Embryonic facial prominence (tissue), 1 donor: Measurements from ENCODE around the gene STOX2.
A peak's percentile ranks its signal among the peaks of the same experiment; 100 is the strongest.

ENCODE experiments used
- DNase-seq: peaks from one replicate; pipeline ENCODE4 v3.0.0-alpha.2; 2016; ENCODE audit errors: extremely low spot score

The STOX2 gene

DNA sequence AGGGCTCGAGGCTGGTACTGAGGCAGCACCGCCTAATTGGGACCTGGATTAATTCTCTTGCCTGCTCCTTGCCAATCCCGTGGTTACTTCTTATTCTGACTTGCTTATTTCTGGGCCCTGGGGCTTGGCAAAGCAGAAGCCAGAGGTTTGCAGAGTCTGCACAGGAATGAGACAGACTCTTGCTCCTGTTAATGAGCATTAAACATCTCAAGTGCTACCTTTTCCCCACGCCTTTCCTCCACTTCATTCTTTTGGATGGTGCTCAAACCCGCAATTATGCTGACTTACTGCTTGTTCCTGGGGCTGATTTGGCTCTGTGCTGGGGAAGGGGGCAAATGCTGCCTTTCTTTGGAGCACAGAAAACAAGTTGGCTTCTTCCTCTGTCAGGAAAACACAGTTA lies 16.5 kb upstream of the STOX2 start:
- no peak for DNase-seq

DNA sequence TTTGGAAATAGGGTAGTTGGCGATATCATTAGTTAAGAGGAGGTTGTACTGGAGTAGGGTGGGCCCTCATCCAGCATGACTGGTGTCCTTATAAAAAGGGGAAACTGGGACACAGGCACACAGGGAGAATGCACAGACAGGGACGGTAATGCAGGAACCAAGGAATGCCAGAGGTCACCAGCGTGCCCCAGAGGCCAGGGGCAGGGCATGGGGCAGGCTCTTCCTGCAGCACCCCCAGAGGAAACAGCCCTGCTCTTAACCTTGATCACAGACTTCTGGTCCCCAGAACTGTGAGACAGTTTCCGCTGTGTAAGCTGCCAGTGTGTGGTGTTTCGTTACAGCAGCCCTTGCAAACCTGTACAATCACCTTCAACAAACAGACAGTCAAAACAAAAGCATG lies 15.9 kb upstream of the STOX2 start:
- DNase-seq = no peak

DNA sequence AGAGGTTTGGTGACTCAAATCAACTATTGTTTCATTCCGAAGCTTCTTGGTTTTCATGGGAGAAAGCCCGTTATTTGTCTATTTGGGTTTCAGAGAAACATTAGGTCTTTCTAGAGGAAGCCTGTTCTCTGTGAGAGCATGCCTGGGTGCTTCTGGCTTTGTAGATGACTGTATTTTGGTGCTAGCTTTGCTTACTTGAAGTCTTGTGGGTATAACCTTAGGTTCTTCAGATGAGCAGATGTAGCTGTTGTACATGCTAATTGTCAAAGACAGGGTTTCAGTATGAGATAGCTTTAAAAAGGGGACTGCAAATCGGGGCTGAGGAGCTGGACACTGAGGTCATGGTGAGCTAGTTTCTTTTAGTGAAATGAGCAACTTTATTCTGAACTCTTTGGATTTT lies 7.9 kb upstream of the STOX2 start:
- no peak for DNase-seq

DNA sequence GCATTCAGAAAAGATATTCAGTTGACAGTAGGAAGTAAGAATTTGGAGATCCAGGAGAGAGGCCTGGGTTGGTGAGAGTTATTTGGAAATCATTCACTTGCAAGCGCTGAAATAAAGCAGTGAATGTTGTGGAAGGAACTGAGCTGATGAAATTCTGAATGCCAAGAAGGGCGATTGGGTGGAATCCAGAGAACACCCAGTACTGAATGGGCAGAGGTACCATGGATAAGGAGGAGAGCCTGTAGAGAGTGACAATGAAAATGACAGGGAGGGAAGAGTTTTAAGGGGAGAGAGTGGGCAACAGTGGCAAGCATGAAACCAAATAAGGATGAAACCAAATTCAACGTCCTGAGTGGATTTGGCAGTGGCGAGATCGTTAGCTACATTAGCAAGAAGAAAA lies 6.7 kb upstream of the STOX2 start:
- no peak for DNase-seq

GRCh38 chr4:183903021-183903760 lies 1.9 kb upstream of the STOX2 start:
- no peak for DNase-seq

DNA sequence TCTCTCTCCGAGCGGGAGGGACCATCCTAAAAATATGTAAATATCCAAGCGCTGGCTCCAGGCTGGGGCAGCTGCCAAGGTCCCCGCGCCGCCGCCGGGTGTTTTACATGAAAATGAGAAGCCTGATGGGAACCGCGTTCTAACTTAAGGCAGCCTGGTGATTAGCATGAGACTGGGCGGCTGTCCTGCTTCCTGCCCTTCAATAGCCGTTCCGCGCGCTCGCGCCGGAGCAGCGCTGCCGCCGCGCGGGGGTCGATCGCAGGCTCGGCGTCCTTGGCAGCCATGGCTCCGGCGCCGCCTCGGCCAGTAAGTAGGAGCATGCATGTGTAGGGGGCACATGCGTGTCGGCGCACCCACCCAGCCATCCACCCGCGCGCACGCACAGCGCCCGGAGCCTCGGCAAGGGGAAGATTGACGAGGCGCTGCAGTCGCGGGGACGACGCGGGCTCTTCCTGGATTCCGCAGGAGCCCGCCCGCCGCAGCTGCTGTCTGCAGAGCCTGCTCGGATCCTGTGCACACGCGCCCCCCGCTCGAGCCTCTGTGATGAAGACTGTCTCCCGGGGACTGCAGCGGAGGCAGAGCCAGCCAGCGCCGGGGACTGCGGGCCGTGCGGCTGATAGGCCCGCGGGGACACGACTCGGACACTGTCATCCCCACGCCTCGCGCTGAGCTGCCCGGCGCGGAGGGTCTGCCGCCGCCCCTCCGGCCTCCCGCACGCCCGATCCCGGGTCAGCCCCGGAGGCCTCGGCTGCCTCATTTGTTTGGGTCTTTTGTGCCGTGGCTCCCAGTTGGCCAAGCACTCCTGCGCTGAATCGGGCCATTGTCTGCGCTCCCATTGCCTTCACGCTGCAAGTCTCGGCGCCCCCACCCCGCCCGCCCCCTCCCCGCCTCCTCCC lies 734 bp downstream of the STOX2 start:
- no peak for DNase-seq

DNA sequence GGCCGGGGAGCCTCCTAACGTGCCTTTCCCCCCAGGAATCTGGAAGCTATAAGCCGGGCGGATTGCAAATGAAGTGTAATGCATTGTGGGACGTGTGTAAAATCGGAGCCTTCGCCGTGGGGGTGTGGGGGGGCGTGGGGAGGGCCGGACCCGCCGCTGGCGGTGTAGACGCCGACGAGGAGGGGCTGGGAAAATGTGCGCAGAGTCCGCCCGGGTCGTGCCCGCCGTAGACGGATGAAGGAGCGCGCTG lies 1.3 kb downstream of the STOX2 start:
- DNase-seq = no peak

GRCh38 chr4:183906739-183907651 lies 1.9 kb downstream of the STOX2 start:
- no peak for DNase-seq

DNA sequence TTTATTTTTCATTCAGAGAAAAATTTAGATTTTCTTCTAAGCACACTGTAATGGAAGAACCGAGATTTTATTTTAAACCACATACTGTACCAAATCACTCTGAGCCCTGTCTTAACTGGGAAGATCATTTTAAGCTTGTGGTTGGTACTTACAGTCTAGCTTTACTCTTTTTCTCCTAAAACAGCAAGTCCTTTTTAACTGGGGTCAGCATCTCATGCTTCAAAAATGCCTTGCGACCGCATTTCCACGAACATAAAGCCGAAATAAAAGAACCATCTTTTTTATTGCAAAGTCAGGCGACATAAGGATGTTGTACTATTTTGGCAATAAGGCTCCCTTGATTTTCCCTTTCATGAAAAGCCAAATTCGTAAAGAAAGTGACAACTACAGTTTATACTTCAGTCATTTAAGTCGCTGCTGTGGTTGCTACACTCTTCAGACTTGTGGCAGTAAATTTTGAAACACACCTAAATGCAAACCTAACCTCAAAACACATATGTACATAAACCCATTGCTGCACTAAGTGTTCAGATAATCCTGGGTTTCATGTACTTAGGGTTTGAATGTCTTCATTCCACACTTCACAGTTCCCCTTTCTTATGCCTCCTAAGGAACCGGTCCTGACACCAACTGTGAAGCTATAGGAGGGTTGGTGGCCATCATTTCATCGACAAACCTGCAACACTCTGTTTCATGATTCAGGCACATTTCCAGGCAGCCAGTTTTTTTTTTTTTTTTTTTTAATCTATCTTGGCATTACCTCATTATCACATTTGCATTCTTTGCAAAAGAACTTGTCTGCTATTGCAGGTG lies 3.0 kb downstream of the STOX2 start:
- DNase-seq = peak; percentile 46

GRCh38 chr4:183909187-183909586 lies 4.1 kb downstream of the STOX2 start:
- DNase-seq = no peak

DNA sequence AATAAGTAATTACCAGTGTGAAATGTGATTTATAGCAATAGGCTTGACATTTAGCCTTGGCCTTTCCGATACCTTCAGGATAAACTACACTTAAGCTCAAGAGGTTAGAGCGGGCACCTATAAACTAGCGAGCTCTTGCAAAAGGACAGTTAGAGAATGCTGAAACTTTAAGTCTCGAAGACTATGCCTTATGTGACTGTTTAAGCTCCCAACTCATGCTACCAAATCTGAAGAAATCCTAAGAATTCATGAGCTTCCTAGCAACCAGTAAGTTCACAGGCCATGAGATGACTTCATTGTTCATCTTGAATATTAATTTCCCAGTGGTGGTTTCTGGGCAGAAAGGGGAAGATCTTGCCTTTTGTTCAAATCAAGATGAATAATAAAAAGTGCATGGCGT lies 4.7 kb downstream of the STOX2 start:
- no peak for DNase-seq

DNA sequence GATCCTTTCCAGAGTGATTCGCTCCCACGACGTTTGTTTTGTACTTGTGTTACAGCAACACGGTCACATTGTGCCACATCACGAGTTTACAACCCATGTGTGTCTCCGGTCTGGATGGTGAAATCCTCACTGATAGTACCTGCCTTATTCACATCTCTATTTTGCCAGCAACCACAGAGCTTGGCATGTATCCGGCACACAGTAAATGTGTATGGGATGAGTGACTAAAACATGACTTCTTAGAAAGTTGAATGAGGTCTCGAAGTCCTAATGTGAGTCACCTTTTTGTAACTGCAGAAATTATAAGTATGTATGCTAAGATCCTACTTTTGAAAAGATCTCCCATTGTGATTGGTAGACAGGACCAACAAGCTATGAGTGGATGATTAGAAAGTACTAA lies 7.5 kb downstream of the STOX2 start:
- DNase-seq = no peak

DNA sequence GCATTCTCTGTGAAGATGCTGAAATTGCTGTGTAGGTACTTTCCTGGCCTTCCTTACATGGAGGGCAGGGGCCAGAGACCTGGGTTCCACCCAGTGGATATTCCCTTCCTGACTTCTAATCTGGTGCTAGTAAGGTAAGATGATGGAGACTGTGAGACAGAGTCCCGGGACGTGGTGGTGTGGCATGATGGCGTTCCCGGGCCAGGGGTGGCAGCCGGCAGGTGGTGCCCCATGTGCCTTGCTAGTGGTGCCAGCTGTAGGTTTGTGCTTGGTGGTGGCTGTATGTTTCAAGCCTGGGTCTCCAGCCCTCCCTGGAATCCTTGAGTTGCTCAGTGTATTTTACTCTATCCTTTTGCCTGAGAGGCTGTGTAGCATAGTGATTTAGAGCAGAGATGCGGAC lies 10.9 kb downstream of the STOX2 start:
- DNase-seq = no peak

DNA sequence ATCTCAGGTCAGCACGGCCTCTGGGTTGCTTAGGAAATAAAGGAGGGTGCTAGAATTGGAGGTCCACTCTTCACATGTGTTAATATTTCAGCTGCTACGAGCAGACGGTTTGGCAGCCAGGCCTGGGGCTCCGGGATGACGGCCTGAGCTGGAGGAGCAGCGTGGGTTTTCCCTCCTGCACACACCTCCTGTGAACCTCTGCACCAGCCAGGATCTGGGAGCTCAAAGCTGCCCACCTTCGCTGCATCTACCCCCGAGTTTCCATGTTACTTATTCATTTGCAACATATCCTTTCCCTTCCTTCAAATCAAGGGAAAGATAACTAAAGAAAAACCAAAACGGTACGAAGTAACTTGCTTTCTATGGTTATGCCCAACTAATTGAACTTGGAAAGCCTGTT lies 13.6 kb downstream of the STOX2 start:
- DNase-seq = no peak

- DNase-seq = no peak
Measured at GRCh38 chr4:183919141-183919540, 14.0 kb downstream of the STOX2 start.

DNA sequence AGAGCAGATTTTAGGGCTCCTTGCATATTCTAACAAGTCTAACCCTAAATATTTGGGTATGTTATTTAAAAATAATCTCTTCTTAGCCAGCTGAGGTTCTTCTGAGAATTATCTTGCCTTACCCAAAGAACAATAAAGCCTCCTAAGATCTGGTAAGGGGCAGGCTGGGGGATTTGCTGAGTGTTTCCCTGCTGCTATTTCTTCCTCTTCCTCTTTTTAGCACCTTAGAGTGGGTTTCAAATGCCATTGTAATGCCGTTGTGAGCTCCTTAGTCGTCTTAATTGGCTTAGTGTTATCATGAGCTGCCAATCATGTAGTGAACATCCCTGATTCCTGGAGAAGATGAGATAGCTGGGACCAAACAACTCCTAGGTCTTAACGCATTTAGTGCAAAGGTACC lies 15.4 kb downstream of the STOX2 start:
- no peak for DNase-seq

DNA sequence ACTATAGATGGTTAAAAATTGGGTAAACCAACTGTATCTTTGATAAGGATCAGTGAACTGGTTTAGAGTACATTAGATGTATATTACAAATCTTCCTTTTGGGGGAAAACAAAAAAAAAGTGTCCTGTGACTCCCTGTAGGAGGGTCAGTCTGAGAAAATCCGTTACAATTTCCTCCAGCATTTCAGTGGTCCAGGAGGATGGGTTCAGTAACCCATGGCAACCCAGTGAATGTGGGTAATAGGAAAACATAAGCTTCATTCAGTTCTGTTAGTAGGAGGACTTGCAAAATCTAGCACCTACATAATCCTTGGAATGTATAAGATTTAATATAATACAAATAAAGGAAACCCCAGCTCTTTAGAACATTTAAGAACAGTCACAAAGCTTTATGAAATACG lies 16.2 kb downstream of the STOX2 start:
- no peak for DNase-seq

GRCh38 chr4:183924362-183925044 lies 19.4 kb downstream of the STOX2 start:
- DNase-seq = no peak

- no peak for DNase-seq
Measured at GRCh38 chr4:183926950-183927349, 21.8 kb downstream of the STOX2 start.

DNA sequence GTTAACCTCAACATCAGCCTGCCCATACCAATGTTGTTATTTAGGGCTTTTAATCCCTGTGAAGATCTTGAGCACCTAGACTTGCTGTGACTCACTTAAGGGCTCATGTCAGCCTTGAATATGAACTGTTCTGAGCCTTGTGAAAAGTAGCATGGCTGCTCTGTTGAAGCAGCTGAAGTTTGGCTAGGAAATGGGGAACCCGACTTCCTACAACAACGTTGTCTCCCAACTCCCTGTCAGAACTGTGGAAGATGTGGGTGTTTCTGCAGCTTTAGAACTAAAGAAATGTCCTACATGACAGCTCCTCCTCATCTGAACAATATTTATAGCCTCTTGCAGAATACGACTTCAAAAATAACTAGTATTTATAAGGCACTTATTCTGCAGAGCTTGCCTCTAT lies 27.5 kb downstream of the STOX2 start:
- no peak for DNase-seq

DNA sequence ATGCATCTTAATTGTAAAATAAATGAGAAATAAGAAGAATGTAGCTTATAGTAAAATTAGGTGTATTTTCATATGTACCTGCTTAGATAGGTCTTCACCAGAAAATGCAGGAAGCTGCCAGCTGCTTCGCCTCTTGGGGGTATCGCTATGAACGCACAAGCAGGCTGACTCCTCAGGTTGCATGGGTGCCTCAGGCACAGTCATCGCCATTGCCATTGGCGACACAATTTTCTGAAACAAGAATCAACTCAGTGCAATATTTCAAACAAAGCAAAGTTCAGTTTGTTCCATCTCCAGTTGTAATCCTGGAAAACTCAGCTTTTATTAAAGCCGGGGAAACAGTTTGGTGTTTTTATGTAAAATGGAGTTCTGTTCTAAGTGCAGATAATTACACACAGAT lies 29.7 kb downstream of the STOX2 start:
- DNase-seq = no peak
